Testis (tissue), 2 donors: ENCODE measurements around the gene ANKRD36C.

Source experiments
- CTCF ChIP-seq, 3 experiments: fragments of 450-650 bp in 2 of 3; fragments of 200-600 bp in 1 of 3; sonication (generic) in 1 of 3; IDR thresholded peaks; one replicate each; pipeline ENCODE4 v1.5.1; 2016 to 2019; ENCODE audit warnings: antibody characterized with exemption in 3 of 3, mild to moderate bottlenecking in 2 of 3, moderate library complexity in 1 of 3
- POLR2A ChIP-seq: fragments of 450-650 bp; IDR thresholded peaks from one replicate; pipeline ENCODE4 v1.6.1; 2017; ENCODE audit warnings: antibody characterized with exemption, mild to moderate bottlenecking, moderate library complexity

- TF ChIP-seq CTCF (IDR thresholded peaks at IDR 0.05) (no peak), POLR2A (no peak)
These were observed 191.7 kb downstream of the ANKRD36C start for GRCh38 chr2:95799892-95800291.
